GM06990 (cell line): Measurements from ENCODE around the gene BAZ1A.
"Not testable (repeated sequence)": the region's sequence is repeated elsewhere in the genome, so short reads cannot be mapped to it uniquely, and the experiment has no call there.

ENCODE experiments used
- DNase-seq: peaks from one replicate; pipeline ENCODE4 v3.0.0-alpha.2; 2011; ENCODE audit not compliant: insufficient read length; ENCODE audit errors: extremely low read depth
- H3K27me3 ChIP-seq: replicated peaks from 2 replicates; pipeline ENCODE4 v1.6.0; 2011; ENCODE audit warnings: low read length; ENCODE audit not compliant: control insufficient read depth, insufficient read depth
- H3K36me3 ChIP-seq: 2 replicates; pipeline ENCODE4 v1.5.1; 2011; ENCODE audit warnings: low read length; ENCODE audit not compliant: control insufficient read depth, insufficient read depth
- H3K4me3 ChIP-seq: replicated peaks from 2 replicates; pipeline ENCODE4 v1.5.1; 2011; ENCODE audit warnings: low read depth, mild to moderate bottlenecking, control low read depth, low read length
- TF ChIP-seq, protein P1 (sequence below): IDR thresholded peaks from 2 replicates; pipeline ENCODE4 v1.5.1; 2011; ENCODE audit warnings: low read length, control low read depth, mild to moderate bottlenecking, inconsistent platforms; ENCODE audit not compliant: insufficient read depth, poor library complexity, severe bottlenecking

The BAZ1A gene

DNA sequence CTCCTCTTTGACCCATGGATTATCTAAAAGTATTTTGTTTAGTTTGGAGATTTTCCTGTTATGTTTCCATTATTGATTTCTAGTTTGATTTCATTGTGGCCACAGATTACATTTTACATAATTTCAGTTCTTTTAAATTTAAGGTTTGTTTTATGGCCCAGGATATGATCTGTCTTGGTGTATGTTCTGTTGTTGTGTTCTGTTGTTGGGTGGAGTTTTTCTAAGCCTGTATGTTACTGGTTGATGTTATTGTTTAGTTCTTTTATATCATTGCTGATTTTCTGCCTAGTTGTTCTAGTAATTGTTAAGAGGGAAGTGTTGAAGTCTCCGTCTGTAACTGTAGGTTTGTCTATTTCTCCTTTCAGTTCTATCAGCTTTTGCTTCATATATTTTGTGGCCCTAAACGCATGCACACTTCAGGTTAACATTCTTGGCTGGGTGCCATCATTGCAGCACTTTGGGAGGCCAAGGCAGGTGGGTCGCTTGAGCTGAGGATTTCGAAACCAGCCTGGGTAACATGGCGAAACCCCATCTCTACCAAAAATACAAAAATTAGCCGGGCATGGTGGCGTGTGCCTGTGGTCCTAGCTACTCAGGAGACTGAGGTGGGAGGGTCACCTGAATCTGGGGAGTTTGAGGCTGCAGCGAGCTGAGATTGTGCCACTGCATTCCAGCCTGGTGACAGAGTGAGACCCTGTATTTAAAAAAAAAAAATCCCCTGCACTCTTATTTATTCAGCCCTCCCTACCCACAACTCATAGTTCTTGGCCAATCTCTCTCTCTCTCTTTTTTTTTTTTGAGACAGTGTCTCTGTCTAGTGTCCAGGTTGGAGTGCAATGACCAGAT lies 132.7 kb downstream of the BAZ1A start:
- no peaks in the 10 kb centered on the region for H3K27me3 ChIP-seq
- TF ChIP-seq, protein P1, sequence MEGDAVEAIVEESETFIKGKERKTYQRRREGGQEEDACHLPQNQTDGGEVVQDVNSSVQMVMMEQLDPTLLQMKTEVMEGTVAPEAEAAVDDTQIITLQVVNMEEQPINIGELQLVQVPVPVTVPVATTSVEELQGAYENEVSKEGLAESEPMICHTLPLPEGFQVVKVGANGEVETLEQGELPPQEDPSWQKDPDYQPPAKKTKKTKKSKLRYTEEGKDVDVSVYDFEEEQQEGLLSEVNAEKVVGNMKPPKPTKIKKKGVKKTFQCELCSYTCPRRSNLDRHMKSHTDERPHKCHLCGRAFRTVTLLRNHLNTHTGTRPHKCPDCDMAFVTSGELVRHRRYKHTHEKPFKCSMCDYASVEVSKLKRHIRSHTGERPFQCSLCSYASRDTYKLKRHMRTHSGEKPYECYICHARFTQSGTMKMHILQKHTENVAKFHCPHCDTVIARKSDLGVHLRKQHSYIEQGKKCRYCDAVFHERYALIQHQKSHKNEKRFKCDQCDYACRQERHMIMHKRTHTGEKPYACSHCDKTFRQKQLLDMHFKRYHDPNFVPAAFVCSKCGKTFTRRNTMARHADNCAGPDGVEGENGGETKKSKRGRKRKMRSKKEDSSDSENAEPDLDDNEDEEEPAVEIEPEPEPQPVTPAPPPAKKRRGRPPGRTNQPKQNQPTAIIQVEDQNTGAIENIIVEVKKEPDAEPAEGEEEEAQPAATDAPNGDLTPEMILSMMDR: no peak
- no peaks in the 10 kb centered on the region for H3K36me3 ChIP-seq
- DNase-seq: no peak
- no peak overlapping the region for H3K4me3 ChIP-seq

- no peak for DNase-seq
- no peaks in the 10 kb centered on the region for H3K27me3 ChIP-seq
Observed at GRCh38 chr14:34741840-34742239, 133.3 kb downstream of the BAZ1A start.

GRCh38 chr14:34740139-34740538 lies 135.0 kb downstream of the BAZ1A start:
- not testable (repeated sequence) for DNase-seq, H3K27me3 ChIP-seq, H3K4me3 ChIP-seq, H3K36me3 ChIP-seq

More at GRCh38 chr14:34741840-34742239, 133.3 kb downstream of the BAZ1A start:
- TF ChIP-seq, protein P1: no peak
- no peaks in the 10 kb centered on the region for H3K36me3 ChIP-seq
- H3K4me3 ChIP-seq: no peak overlapping the region

GRCh38 chr14:34737079-34737478 lies 138.1 kb downstream of the BAZ1A start:
- not testable (repeated sequence) for H3K4me3 ChIP-seq, H3K36me3 ChIP-seq, DNase-seq

DNA sequence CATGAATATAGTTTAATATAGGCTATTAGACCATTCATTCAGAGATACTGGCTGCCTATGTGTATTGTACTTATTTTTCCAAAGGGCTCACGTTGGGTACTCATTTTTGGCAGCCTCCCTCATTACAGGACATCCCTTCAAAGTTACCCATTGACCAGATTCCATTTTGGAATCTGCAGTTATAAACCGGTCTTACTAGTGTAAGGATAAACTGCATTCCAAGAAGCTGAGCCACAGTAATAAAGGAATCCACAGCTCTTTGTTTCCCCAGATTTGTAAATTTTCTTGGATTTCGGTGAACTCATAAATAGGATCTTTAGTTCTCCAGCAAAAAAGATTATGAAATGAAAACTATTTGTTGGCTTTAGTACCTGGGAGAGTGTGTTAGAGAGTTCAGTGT lies 141.9 kb downstream of the BAZ1A start:
- H3K27me3 ChIP-seq: no peaks in the 10 kb centered on the region
- no peak for DNase-seq
- TF ChIP-seq, protein P1: no peak
- no peak overlapping the region for H3K4me3 ChIP-seq
- no peaks in the 10 kb centered on the region for H3K36me3 ChIP-seq

More at GRCh38 chr14:34737079-34737478, 138.1 kb downstream of the BAZ1A start:
- not testable (repeated sequence) for H3K27me3 ChIP-seq

- no peaks in the 10 kb centered on the region for H3K27me3 ChIP-seq
- TF ChIP-seq, protein P1: no peak
- H3K4me3 ChIP-seq: no peak overlapping the region
- no peaks in the 10 kb centered on the region for H3K36me3 ChIP-seq
- no peak for DNase-seq
Observed at GRCh38 chr14:34732802-34733201, 142.4 kb downstream of the BAZ1A start.
